NOMO-1 treated with dmso at 0.1 percent for 144 hours (cell line): Measurements from ENCODE around the gene EXPH5.
A peak's percentile ranks its signal among the peaks of the same experiment; 100 is the strongest.

Experiments
- DNase-seq: peaks from one replicate; lab custom pipeline; 2025; ENCODE audit not compliant: unreplicated experiment; lab: John Stamatoyannopoulos, UW

EXPH5 gene

DNA sequence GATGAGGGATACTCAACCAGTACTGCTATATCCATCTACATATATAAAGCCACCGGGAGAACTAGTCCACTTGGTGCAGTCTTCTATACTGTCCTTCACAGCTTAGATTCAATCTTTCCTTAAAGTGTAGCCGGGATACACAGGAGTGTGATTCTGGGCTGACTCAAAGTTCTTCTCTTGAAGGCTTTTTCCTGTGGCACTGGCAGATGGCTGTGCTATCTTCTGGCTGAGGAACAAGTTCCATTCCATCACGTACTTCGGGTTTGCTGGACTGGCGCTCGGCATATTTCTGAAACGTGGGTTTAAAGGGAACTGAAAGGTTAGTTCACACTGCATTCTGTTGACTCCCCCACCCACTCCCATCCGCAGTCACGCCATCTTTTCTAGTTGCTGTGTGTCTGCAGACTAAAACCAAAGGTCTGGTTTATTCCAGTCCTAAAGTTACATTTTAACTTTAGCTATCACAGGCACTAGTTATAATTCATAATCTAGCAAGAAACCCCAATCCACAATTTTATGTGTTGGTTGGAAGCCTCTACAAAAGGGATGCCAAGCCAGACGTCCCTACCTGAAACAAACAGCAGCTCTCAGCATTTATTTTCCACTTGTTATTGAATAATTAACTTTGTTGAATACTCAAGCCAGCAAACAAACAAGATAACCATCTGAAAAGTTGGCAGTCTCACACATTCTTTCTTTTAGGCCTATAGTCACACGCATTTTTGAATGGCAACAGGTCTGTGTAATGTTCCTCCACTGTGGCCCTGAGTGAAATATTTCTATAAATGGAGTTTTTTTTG is 118.7 kb downstream of the EXPH5 start:
- DNase-seq, result no peak

DNA sequence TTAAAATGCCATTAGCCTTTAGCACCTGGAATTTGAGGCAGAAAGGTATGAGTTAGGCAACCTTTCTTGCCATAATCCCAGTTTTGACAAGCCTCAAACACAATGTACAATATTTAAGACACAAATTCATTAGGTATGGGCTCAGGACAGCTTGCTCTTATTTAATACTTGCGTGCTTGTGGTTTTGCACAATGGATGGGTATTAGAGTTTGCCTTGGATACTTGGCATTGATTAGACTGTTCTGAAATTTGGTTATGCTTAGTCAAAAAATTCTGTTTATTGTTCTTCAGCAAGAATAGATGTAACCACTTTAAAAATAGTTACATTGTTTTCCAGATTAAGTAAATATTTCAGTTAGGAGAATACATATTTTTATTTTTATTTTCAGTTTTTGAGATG is 120.9 kb downstream of the EXPH5 start:
- DNase-seq, result no peak

DNA sequence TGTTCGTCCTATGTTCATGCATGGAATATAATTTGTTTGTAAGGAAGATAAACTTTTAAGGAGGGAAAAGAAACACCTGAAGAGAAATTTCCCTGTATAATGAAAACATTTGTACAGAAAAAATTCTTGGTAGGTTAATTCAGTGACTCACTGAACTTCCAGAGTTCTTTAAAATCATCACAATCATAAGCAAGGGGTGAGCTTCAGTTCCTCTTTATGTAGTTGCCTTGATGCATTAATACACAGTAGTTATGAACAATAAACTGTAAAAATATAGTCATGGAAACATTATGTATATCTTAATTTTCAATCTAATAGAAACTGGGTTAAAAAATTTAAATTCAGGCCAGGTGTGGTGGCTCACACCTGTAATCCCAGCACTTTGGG is 125.1 kb downstream of the EXPH5 start:
- no peak for DNase-seq

DNA sequence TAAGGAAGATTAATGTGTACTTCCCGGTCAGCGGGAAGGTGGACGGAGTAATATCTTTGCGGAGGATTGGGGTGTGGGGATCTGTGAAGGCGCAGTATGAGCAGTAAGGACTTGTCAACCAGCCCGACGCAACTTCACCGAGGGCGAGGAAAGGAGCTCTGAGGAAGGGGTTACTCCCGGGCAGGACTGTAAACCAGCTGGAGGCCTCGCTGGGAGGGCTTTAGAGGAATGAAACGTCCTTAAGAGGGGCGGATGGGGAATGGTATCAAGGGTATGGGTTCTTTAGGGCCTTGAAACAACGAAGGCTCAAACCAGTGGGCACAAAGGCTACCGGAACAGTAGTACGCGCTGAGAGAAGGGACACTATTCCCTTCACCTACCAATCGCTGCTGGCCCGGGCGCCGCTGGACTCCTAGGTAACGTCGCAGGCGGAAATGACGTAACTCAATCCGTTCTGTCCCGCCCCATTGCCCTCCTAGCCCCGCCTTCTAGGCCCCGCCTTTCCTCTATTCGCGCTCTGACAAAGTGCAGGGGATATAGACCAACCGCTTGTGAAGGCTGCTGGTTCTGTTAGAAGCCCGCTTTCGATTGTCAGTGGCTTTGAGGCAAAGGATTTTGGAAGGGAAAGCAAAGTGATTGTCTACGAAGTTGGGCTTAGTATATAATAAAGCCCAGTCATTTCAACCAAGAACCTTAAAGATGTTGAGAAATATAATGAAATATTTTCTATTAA is 126.3 kb downstream of the EXPH5 start, which contains the start of gene C11orf65:
TSS of gene C11orf65 (minus strand) at position 439 of the 733 bp plus-strand sequence. CDS start 5,970 bp downstream, outside the sequence.
- peak; percentile 94 for DNase-seq

DNA sequence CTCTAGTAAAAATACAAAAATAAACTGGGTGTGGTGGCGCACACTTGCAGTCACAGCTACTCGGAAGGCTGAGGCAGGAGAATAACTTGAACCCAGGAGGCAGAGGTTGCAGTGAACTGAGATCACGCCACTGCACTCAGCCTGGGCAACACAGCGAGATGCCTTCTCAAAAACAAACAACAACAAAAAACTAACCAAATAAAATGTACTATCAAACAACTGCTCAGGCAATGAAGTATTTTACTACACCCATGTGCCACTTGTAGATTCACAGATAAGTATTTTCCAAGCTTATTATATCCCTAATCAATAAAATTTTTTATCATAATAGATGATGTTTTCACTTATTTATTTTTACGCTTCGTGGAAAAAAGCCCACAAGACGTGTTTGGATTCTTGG is 127.2 kb downstream of the EXPH5 start:
- DNase-seq, result no peak
